Epidermal melanocyte (primary cell): ENCODE measurements around the gene KIF21B.
A peak's percentile ranks its signal among the peaks of the same experiment; 100 is the strongest.

Experiments used
- DNase-seq: peaks from one replicate; pipeline ENCODE4 v3.0.0; 2011; ENCODE audit warnings: low spot score; ENCODE audit not compliant: insufficient read length

Gene KIF21B

GRCh38 chr1:201042779-201043461 is 19.4 kb upstream of the KIF21B start:
- DNase-seq, result peak; percentile 65

- no peak for DNase-seq
These were observed 17.5 kb upstream of the KIF21B start for GRCh38 chr1:201041011-201041410.

GRCh38 chr1:201039876-201040275 is 16.4 kb upstream of the KIF21B start:
- no peak for DNase-seq

GRCh38 chr1:201039418-201039817 is 15.9 kb upstream of the KIF21B start:
- no peak for DNase-seq

- no peak for DNase-seq
These were observed 14.8 kb upstream of the KIF21B start for GRCh38 chr1:201038186-201038876.

- no peak for DNase-seq
These were observed 12.8 kb upstream of the KIF21B start for GRCh38 chr1:201036188-201036842.

- no peak for DNase-seq
These were observed 11.2 kb upstream of the KIF21B start for GRCh38 chr1:201034671-201035070.

- DNase-seq, result no peak
These were observed 8.9 kb upstream of the KIF21B start for GRCh38 chr1:201032408-201032807.

- DNase-seq, result no peak
These were observed 5.0 kb upstream of the KIF21B start for GRCh38 chr1:201028461-201028889.

GRCh38 chr1:201026836-201027235 is 3.3 kb upstream of the KIF21B start:
- DNase-seq, result no peak

GRCh38 chr1:201026234-201026633 is 2.7 kb upstream of the KIF21B start:
- DNase-seq, result no peak

- DNase-seq, result no peak
These were observed 2.1 kb upstream of the KIF21B start for GRCh38 chr1:201025571-201026002.

GRCh38 chr1:201024625-201024998 is 1.1 kb upstream of the KIF21B start:
- DNase-seq, result no peak

- no peak for DNase-seq
These were observed 558 bp upstream of the KIF21B start for GRCh38 chr1:201023920-201024624.

- no peak for DNase-seq
These were observed 546 bp downstream of the KIF21B start for GRCh38 chr1:201022820-201023516.

- DNase-seq, result no peak
These were observed 1.1 kb downstream of the KIF21B start for GRCh38 chr1:201022493-201022819.

- DNase-seq, result no peak
These were observed 1.7 kb downstream of the KIF21B start for GRCh38 chr1:201021630-201022492.

GRCh38 chr1:201020721-201021629 is 2.5 kb downstream of the KIF21B start:
- no peak for DNase-seq

GRCh38 chr1:201020040-201020591 is 3.4 kb downstream of the KIF21B start:
- no peak for DNase-seq
